Right forelimb (tissue), 1 donor: ENCODE data around the gene DAD1.
"Not testable (repeated sequence)": the region's sequence is repeated elsewhere in the genome, so short reads cannot be mapped to it uniquely, and the experiment has no call there.

Source experiments
- DNase-seq: peaks from one replicate; pipeline ENCODE4 v3.0.0-alpha.2; 2018

The DAD1 gene

DNA sequence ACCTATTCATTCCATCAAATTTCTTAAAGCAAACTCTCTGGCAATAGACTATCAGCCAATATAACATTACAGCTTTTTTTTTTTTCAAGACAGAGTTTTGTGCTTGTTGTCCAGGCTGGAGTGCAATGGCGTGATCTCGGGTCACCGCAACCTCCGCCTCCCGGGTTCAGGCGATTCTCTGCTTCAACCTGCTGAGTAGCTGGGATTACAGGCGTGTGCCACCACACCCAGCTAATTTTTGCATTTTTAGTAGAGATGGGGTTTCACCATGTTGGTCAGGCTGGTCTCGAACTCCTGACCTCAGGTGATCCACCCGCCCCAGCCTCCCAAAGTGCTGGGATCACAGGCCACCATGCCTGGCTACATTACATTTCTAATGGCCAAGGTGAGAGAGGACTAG is 22.8 kb downstream of the DAD1 start:
- DNase-seq = not testable (repeated sequence)

DNA sequence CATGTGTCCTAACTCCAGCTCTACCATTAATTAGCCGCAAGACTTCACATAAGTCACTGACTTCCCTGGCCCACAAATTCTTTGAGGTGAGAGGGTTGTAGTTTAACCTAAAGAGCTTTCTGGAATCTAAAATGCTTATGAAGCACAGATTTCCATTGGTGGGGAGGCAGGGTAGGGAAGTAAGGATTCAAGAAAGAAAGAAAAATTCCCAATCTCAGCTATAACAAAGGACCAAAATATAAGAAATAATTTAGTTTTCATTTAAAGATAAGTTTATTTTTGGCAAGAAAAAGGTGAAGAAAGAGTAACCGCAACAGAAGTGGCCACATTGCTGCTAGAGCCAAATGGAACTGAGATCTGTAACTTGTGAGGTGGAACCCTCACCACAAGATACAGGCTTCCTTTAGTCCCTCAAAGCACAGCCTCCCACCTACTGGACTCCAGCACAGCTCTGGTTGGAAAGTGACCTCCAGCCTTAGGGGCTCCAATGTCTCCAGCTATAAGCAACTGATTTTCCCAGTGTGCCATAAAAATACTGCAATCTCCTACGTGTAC is 23.6 kb downstream of the DAD1 start:
- DNase-seq = no peak

DNA sequence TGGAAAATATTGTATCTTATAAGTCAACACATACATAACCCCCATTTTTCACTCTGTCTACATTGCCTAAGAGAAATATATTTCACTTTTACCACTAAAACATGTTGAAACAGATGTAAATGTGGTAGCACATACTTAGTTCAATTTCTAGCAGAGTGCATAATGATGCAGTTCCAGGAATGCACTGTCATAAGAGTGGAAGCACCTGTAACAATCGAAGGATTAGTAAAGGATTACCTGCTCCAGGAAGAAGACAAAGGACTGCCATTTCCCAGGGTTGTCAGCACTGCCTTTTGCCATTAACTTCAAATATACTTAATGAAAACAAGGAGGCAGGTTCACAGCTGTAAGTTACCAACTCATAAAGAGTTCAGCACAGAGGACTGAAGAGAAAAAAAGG is 24.6 kb downstream of the DAD1 start:
- DNase-seq = no peak

DNA sequence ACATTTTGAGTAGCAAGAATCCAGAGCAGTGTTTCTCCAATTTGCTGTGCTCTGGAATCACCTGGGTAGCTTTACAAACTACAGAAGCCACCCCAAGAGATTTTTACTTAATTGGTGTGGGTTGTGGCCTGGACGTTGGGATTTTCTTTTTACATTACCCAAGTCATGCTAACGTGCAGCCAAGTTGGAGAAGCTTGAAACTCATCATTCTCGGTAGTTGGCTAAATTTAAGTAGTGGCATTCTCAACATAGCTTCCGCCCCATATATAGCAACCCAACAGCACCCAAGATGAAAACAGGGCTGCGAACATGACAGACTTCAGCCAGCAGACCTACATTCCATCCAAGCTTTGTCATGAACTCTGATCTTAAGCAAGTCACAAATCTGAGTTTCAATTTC is 25.0 kb downstream of the DAD1 start:
- no peak for DNase-seq

DNA sequence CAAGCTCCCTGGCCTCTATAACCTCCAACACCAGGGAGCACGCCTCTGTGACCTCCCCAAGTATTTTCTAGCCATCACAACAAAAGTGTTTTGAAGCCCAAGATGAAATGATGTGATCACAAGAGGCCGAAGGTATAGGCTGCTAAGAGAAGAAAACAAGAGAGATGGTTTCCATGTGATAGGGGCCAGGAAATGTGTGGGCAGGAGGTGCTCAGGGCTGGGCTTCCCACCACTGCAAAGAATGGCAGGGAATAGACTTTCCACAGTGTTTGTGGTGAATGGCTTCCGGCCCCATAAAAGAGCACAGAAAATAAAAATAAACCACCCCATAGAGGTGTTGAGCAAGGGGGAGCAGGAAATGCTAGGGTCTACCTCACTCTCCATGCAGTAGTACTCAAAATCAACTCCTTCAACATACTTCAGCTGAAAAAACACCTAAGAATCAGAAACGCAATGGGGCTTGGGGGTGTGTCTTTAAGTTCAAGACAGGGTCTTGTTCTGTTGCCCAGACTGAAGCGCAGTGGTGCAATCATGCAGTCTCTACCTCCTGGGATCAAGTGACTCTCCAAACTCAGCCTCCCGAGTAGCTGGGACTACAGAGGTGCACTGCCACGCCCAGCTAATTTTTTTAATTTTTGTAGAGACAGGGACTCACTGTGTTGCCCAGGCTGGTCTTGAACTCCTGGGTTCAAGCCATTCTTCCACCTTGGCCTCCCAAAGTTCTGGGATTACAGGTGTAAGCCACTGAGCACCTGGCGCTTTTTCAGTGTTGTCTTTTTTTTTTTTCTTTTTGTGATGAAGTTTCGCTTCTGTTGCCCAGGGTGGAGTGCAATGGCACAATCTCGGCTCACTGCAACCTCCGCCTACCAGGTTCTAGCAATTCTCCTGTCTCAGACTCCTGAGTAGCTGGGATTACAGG is 27.1 kb downstream of the DAD1 start:
- DNase-seq = no peak

DNA sequence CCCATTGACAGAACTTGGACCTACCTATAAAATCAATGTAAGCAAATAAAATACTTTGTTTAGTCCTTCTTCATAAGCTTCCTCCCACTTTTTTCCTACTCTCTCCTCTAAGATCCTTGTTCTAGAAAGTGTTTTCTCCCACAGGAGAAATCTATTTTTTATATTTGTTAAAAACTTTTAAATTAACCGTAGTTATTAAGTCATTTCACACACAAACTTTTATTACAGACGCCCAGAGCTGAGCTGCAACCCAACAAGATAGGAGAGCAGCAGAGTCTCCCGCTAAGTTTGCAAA is 27.7 kb downstream of the DAD1 start:
- no peak for DNase-seq

DNA sequence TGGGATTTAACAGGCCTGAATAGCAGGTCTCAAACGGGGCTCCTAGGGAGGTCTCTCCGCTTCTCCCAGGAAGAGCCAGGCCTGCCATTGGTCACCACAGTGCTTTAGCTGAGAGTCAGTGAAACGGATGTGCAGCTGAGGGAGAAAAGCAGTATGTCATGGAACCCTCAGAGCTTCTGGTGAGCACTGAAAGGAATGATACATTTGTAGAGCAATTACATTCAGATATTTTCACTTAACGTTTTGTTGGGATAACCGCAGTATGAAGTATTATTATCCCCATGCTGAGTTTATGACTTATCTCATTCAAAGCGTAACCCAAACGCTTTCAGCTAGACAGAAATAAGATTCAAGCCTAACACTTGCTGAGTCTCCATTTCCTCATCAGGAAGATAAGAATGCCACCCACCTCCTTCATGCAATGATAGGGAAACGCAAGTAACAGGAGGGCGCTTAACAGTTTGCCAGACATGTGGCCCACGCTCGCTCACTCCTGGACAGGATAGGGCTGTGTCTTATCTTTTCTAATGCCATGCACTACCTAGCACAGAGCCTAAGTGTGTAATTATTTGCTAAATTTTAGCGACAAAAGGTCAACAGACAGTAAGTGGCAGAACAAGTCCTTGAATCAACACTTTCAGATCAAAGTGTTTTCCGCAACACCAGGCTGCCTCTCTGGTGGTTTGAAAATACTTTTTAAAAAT is 28.2 kb downstream of the DAD1 start:
- no peak for DNase-seq

DNA sequence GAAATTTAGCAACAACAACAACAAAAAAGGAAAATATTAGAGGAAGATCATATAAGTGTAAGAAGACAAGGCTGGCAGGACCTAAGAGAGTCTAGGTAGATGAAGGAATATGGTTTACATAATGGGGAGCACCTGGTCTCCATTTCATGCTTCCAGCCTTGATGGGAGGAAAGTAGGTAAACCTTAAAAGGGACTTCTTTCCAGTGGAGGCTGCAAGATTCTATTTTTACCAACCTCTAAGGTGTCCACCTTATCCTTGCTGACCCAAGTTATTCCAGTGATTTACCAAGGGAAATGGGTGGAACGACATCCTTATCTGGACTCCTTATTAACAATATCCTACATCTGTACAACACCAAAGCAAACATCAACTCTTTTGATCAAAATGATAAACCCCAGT is 30.0 kb downstream of the DAD1 start:
- no peak for DNase-seq

DNA sequence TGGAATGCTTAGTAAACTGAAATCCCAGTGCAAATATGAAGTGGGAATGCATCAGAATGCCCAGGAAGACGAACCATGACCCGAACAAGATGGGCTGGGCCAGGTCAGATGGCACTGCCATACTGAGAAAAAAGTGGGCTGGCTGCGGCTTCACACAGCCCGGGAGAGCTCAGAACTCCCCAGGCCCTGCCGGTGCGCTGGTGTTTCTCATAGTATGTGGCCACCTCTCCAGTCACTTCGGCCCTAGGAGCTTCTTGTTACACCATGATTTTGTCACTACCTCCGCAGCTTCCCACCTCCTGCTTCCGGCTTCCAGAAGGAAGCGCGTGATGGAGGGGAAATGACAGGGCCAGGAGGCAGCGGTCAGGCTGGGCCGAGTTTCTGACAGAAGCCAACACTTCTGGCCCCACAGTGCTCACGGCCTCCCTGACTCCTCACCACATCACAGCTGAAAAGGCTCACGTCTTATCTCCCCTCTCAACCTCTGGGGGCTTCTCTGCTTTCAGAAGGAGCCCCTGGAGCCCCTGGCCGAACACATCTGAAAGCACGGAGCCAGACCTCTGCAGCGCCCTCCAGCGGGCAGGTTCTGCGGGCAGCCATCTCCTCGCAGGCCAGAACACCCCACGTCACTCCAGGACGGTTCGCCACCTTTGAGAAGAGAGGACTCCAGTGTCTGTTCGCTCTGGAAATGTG is 30.7 kb downstream of the DAD1 start:
- DNase-seq = no peak

DNA sequence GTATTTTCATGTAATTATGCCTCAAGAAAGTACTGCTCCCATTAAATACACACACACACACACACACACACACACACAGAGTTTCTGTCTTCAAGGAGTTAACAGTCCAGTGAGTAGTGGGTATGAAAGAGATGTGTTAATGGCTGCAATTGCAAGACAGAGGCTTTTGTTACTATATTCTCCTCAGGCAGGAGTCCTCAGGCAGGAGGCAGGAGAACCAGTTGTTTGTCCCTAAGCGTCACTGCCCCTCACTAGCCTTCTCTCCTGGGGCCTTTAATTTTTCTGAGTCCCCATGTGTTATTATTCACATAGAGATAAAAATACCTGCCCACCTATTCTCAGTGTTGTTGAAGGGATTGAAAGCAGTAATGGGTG is 31.2 kb downstream of the DAD1 start:
- no peak for DNase-seq

DNA sequence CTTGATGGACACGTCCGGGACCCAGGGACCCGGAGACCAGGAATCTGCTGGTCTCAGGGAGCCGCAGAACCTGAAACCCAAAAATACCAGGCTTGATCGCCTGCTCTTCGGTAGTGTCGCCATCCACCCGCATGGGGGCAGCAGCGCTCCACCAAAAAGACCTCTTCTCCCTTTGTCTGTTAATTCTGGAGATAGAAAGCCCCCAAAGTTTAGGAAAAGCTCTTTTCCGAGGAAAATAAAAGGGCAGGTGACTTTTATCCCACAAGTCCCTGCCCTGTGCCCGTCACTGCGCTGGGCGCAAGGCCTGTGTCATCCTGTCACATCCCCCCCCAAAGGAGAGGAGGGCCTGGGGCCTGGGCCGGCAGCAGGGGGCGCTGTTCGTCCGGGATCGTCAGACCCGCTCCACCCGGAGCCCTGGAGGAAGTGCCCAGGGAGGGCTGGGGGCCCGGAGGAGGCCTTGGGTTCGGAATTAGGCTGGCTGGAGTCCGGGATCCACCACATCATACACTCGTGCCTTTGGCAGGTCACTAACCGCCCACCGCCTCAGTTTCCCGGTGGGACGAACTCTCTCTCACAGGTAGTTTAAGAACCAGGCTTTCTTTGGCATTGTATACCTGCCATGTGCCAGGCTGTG is 31.9 kb downstream of the DAD1 start:
- DNase-seq = peak; percentile 90

DNA sequence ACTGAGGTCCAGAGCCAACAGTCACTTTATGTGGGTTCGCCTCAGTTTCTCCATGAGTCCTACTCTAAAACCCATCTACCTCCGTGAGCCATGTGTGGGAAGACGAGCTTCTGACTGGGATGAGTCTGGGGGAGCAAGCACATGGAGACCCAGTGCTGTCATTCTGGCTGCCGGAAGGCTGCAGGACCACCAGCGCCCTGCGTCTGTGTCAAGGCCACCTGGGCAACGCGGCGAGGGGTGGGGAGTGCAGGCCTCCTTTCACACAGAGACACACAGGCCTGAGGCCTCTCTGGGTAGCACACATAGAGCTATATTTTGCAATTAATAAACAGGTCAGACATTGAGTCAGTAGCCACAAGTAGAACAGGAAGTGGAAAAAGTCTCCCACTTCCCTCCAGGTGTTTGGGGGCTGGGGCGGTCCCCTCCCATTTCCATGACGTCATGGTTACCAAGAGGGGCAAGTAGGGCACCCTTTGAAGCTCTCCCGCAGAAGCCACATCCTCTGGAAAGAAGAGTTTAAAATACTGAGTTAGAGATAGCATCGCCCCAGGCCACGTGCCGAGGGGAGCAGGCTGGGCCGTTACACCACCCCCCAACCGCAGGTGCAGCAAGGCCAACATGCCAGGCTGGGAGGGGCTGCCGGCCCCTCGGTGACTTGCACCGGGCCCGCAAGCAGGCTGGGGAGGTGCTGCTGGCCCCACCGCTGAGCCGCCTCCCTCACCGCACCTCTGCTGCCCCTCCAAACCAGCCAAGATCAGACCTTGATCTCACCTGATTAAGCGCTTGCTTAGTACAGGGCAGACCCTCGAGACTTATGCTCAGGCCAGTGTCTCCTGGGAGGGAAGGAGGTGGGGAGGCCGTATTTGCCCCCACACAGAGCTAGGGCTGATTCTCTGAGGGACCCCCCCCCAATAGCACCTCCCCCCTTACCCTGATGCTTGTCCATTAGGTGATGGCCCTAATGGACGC is 32.7 kb downstream of the DAD1 start:
- peak; percentile 59 for DNase-seq

DNA sequence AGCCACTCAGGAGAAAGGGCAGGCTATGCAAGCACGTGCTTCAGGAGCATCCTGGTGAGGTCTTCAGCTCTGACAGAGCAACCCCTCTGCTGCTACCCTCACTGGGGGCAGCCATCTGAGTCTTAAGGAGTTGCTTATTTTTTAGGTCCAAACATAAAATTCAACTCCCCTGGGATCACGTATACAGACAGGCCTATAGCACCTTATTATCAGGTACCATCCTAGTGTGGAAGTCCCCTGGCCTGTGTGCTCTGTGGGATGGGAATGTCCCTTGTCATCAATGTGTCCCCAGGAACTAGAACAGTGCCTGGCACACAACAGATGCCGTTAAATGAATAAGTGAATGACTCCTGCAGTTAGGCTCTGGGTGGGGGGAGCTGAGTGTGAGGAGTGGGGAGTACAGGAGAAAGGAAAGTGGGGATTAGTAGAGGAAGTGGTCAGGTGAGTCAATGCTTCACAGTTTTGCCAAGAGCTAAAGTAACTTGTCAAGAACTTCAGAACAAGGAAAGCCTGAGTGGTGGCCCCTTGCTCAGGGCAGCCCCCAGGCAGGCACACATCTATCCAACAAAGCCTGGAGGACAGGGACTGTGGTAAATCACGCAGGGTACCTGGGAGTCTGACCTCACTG is 33.5 kb downstream of the DAD1 start:
- DNase-seq = no peak

DNA sequence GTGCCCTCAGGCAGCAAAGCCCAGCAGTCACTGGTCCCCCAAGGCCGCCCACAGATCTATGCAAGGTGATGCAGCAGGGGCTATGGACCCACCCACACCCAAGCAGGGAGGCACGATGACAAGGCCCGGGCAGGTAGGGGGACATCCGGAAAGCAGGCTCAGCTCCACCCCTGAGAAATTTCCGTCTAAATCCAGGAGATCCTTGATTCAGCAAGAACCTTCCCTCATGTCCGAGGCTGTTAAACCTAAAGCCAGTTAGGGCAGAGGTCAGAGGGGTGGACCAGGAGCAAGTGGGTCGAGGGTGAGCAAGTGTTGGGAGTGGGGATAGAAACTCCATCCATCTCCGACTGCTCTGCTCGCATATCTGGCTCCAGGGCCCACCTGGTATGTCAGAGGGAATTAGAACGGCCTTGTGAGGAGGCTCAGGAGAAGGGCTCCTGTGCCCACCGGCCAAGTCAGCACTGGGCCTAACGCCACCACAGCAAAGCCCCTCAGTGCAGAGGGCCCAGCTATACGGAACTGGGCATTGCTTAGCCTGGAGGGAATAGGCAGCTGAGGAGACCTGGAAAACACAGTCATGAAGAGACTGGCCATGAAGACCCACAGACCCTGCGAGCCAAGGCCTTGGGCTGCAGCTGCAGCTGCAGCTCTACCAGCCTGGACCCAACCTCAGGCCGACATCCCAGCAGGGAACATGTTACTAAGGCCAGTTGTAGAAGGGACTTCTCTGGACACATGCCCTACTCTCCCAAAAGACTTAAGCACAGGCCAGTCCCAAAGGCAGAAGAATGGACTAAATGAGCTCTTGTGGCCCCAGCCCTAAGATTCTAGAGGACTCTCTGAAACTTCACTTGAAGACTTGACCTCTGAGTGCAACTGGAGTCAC is 34.3 kb downstream of the DAD1 start:
- DNase-seq = no peak

DNA sequence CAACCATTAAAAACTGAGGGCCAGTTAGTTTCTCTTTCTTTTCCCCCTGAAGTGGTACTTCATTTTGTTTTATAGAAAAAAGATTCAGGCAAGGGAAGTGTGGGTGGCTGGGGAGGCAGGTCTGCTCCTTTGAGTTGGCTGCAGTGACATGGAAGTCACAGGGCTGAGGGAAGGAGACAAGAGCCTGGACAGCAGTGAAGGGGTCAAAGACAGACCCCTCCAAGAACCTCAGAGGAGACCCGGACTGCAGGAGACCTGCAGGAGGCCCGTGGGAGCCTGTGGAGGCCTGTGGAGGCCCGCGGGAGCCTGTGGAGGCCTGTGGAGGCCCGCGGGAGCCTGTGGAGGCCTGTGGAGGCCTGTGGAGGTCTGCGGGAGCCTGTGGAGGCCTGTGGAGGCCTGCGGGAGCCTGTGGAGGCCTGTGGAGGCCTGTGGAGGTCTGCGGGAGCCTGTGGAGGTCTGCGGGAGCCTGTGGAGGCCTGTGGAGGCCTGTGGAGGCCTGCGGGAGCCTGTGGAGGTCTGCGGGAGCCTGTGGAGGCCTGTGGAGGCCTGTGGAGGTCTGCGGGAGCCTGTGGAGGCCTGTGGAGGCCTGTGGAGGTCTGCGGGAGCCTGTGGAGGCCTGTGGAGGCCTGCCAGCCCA is 35.0 kb downstream of the DAD1 start:
- DNase-seq = not testable (repeated sequence)

DNA sequence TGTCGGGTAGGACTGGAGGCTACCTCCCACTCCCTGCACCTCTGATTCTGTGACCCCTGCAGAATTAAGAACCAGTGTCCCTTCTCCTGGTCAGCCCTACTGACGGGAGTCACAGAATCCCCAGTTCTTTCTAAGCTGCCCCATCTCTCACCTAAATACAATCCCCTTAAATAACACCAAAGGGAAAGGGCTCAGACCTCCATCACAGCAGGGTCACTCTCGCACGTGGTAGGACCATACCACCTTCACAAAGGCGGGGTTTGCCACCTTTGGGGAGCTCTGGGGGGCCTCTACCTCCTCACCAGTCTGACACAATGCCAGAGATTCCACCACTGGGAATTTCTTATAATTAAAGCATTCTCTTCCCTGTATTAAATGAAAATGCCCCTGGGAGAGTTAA is 35.6 kb downstream of the DAD1 start:
- no peak for DNase-seq

DNA sequence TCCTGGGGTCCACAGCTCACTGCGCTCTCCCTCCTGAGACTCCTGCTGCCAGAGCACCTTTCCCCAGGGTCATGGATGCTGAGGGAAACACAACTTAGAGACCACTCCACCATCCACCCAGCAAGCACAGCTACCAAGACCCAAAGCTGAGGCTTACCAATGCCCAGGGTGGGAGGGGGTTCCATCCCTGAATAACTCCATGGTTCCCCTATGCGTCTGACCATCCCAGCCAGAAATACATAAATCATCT is 36.3 kb downstream of the DAD1 start:
- no peak for DNase-seq

DNA sequence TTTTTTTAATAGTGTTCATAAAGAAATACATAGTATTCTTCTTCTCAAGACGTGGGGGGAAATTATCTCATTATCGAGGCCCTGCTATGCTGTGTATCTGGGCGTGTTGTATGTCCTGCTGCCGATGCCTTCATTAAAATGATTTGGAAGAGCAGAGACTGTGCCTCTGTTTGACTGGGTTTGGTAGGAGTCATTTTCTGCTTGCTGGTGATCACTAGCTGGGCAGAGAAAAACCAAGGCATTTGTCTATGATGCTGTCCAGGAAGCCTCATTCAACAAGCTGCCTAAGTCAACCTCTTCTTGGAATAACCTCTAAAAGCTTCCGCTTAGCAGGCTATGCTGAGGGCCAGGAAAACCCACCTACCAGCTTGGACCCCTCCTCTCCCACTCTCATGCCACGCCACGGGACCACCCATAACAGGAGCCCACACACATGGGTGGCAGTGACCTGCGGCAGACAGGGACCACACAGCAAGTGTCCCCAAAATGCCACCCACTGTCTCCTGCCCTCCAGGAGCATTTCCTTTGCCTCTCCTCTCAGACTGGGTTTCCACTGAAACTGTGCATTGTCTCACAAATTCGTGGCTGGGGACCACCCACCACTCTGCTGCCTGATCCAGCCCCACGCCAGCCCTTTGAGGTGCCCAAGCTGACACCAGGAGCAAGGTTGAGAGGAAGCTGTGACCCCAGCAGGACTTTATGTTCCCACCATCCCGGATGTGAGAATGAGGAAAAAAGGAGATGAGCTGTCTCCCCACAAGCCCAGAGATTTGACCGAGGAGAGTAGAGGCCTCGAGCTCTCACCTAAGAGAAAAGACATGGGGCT is 36.8 kb downstream of the DAD1 start:
- DNase-seq = no peak

DNA sequence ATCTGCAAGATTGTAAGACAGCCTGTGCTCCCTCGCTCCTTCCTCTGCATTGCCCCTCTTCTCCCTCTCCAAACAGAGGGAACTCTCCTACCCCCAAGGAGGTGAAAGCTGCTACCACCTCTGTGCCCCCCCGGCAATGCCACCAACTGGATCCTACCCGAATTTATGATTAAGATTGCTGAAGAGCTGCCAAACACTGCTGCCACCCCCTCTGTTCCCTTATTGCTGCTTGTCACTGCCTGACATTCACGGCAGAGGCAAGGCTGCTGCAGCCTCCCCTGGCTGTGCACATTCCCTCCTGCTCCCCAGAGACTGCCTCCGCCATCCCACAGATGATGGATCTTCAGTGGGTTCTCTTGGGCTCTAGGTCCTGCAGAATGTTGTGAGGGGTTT is 37.4 kb downstream of the DAD1 start:
- no peak for DNase-seq
